A673 (cell line): ENCODE results near the gene CAPS2. TPM values are rescaled to one million over a fixed set of nuclear protein-coding genes. Genes with fewer than 3 reads are reported as not detected.

Experiments
- BruUV-seq: library from RNA; stranded (reverse); fragments of 400-500 nt; replicated peaks from 2 replicates; lab custom pipeline; 2021; lab: Mats Ljungman, UMichigan
- CTCF ChIA-PET: fragments of 300-600 bp; sonication (Branson Sonifier 250); formaldehyde crosslinking; loops from one replicate; lab custom pipeline; 2022; ENCODE audit warnings: antibody characterized with exemption; lab: Charles Lee
- POLR2A ChIA-PET: fragments of 300-600 bp; sonication (Branson Sonifier 250); formaldehyde crosslinking; loops from one replicate; lab custom pipeline; 2022; ENCODE audit warnings: antibody characterized with exemption; ENCODE audit not compliant: low non-redundant PET; lab: Charles Lee
- DNase-seq: peaks from one replicate; pipeline ENCODE4 v3.0.0-alpha.2; 2015; ENCODE audit warnings: low spot score
- H3K27ac ChIP-seq: fragments of 200-600 bp; sonication (generic); 2 replicates; pipeline ENCODE4 v1.5.1; 2016; ENCODE audit warnings: mixed run types, low read depth, mild to moderate bottlenecking, mixed read lengths, antibody characterized with exemption, low read length; ENCODE audit not compliant: poor library complexity, severe bottlenecking
- H3K27me3 ChIP-seq: fragments of 200-600 bp; sonication (generic); replicated peaks from 2 replicates; pipeline ENCODE4 v1.6.1; 2017; ENCODE audit warnings: mixed run types, low read depth, mild to moderate bottlenecking, mixed read lengths, antibody characterized with exemption, low read length; ENCODE audit not compliant: insufficient read depth, poor library complexity
- H3K36me3 ChIP-seq: fragments of 200-600 bp; sonication (generic); 2 replicates; pipeline ENCODE4 v1.6.1; 2016; ENCODE audit warnings: mixed run types, mild to moderate bottlenecking, mixed read lengths, antibody characterized with exemption, low read length; ENCODE audit not compliant: insufficient read depth, poor library complexity, severe bottlenecking
- H3K4me1 ChIP-seq: fragments of 200-600 bp; sonication (generic); 2 replicates; pipeline ENCODE4 v1.6.1; 2017; ENCODE audit warnings: mixed run types, mild to moderate bottlenecking, mixed read lengths, antibody characterized with exemption, low read length; ENCODE audit not compliant: insufficient read depth, poor library complexity, severe bottlenecking
- H3K4me3 ChIP-seq: fragments of 200-600 bp; sonication (generic); 2 replicates; pipeline ENCODE4 v1.5.1; 2016; ENCODE audit warnings: low read depth, mixed run types, mild to moderate bottlenecking, mixed read lengths, low read length; ENCODE audit not compliant: poor library complexity, severe bottlenecking
- H3K9me3 ChIP-seq: fragments of 200-600 bp; sonication (generic); 2 replicates; pipeline ENCODE4 v1.6.1; 2016; ENCODE audit warnings: mixed run types, low read depth, mild to moderate bottlenecking, mixed read lengths, antibody characterized with exemption, low read length; ENCODE audit not compliant: poor library complexity, severe bottlenecking
- EZH2 ChIP-seq: fragments of 200-600 bp; sonication (generic); IDR thresholded peaks from 2 replicates; pipeline ENCODE4 v1.6.1; 2017; ENCODE audit warnings: borderline replicate concordance, low read depth, mild to moderate bottlenecking, mixed read lengths, antibody characterized with exemption, low read length; ENCODE audit not compliant: poor library complexity, severe bottlenecking
- intact Hi-C: fragments of 100-400 bp; cut with micrococcal nuclease; formaldehyde crosslinking; loops from one replicate; pipeline ENCODE4 v1.10.0; 2022; ENCODE audit not compliant: unreplicated experiment
- total RNA-seq: library from RNA; stranded (reverse); gene quantifications from 2 replicates; pipeline ENCODE4 v1.2.3, GENCODE V29; 2021
- TF ChIP-seq, protein P1 (sequence below): fragments of 300-800, 200-600 bp; sonication (generic); conservative IDR thresholded peaks from 2 replicates; pipeline ENCODE4 v1.5.1; 2017; ENCODE audit warnings: low read depth, mild to moderate bottlenecking, antibody characterized with exemption, low read length, moderate library complexity, mixed read lengths

Gene CAPS2
- total RNA-seq, 1 experiment from 2014 or later, result 13.2 TPM

DNA sequence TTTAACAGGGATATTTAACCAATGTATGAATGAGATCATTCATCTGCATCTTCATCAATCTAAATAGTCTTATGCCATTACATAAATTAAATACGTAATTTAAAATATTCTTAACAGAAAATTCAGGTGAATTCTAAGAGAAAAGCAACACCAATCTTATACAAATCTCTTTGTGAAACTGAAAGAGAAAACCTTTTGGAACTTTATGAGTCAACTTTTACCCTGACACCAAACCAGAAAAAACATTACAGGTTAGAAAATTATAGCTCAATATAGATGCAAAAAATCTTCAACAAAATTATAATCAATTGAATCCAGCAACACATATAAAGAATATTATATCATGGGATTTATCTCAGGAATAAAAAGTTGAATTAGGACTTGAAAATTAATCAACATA, 7.8 kb upstream of the CAPS2 start:
- Histone ChIP-seq H3K4me3 (no peak overlapping the region), H3K36me3 (no peaks in the 10 kb centered on the region), H3K4me1 (no peaks in the 10 kb centered on the region), H3K27ac (no peak overlapping the region), H3K9me3 (no peaks in the 10 kb centered on the region), H3K27me3 (no peaks in the 10 kb centered on the region)
- CTCF ChIA-PET, result no interaction called here
- no TSS peak for BruUV-seq
- intact Hi-C loops, result loop anchor here (10.0 kb wide), 2 partner anchors 697 to 1117 kb away; partner anchors contain the start of gene PHLDA1
- TF ChIP-seq, protein P1, sequence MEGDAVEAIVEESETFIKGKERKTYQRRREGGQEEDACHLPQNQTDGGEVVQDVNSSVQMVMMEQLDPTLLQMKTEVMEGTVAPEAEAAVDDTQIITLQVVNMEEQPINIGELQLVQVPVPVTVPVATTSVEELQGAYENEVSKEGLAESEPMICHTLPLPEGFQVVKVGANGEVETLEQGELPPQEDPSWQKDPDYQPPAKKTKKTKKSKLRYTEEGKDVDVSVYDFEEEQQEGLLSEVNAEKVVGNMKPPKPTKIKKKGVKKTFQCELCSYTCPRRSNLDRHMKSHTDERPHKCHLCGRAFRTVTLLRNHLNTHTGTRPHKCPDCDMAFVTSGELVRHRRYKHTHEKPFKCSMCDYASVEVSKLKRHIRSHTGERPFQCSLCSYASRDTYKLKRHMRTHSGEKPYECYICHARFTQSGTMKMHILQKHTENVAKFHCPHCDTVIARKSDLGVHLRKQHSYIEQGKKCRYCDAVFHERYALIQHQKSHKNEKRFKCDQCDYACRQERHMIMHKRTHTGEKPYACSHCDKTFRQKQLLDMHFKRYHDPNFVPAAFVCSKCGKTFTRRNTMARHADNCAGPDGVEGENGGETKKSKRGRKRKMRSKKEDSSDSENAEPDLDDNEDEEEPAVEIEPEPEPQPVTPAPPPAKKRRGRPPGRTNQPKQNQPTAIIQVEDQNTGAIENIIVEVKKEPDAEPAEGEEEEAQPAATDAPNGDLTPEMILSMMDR, result no peak
- no peak for TF ChIP-seq EZH2
- POLR2A ChIA-PET, result no interaction called here
- no peak for DNase-seq

GRCh38 chr12:75334384-75335030, 4.4 kb upstream of the CAPS2 start, which contains the start of gene GLIPR1L1:
GLIPR1L1 (plus strand) TSS chr12:75334670; CDS start chr12:75334729, 59 bp downstream.
- ChIA-PET CTCF (interaction anchor here (0.6 to 1.2 kb wide), 2 partner anchors 56 to 151 kb away, joined by 5 to 6 read pairs; partner anchors contain the start of gene GLIPR1L2), POLR2A (no interaction called here)
- intact Hi-C loops, result loop anchor here (5.0 to 10.0 kb wide), 6 partner anchors 58 to 1120 kb away; partner anchors contain the start of genes GLIPR1, GLIPR1L2 and PHLDA1
- Histone ChIP-seq H3K27me3 (no peaks in the 10 kb centered on the region), H3K27ac (no peak within 1 kb of the TSS), H3K4me1 (no peaks in the 10 kb centered on the region), H3K9me3 (no peaks in the 10 kb centered on the region), H3K36me3 (no peaks in the 10 kb centered on the region), H3K4me3 (peak within 1 kb of the TSS; percentile 19)
- TF ChIP-seq, protein P1, result peak; percentile 87
- TF ChIP-seq EZH2, result no peak
- peak; percentile 92 for DNase-seq
- BruUV-seq, result no TSS peak

DNA sequence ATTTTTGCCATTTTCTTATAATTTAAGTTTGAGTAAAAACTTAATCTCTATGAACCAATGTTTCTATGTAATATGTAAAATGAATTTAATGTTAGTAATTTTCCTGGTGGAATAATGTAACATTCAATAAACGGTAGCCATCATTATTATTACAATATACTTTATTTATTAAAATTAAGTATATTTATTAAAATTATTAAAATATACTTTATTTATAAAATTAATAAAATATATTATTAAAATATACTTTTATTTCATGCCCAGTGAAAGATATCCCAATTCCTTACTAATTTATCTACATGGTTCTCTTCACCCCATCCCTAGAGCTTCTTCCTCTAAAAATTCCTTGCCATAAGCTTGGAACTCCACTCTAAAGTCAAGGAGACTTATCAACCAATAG, 2.5 kb downstream of the CAPS2 start:
- DNase-seq, result no peak
- Histone ChIP-seq H3K4me3 (no peak overlapping the region), H3K27me3 (no peaks in the 10 kb centered on the region), H3K36me3 (no peaks in the 10 kb centered on the region), H3K27ac (no peak overlapping the region), H3K9me3 (no peaks in the 10 kb centered on the region), H3K4me1 (no peaks in the 10 kb centered on the region)
- intact Hi-C loops, result no loop called here
- ChIA-PET POLR2A (no interaction called here), CTCF (no interaction called here)
- no TSS peak for BruUV-seq
- no peak for TF ChIP-seq EZH2
- TF ChIP-seq, protein P1, result no peak
